ENCODE data around the gene KCNT1. TPM values are rescaled to one million over a fixed set of nuclear protein-coding genes. Genes with fewer than 3 reads are reported as not detected.

Gene KCNT1
- total RNA-seq, 2 donors from 2014 or later: 0.48 TPM; not detected in 1

GRCh38 chr9:135676891-135677290, 25.1 kb upstream of the KCNT1 start:
- Histone ChIP-seq H3K4me3 (no peak overlapping the region), H3K27ac (no peak overlapping the region), H3K4me1 (no peaks in the 10 kb centered on the region), H3K36me3 (no peaks in the 10 kb centered on the region), H3K27me3 (no peaks in the 10 kb centered on the region), H3K9me3 (no peaks in the 10 kb centered on the region)
- no peak for DNase-seq (ENCODE audit: low spot score)
- no peak for TF ChIP-seq CTCF (IDR thresholded peaks at IDR 0.05)

- Histone ChIP-seq H3K4me3 (no peak overlapping the region), H3K9me3 (no peaks in the 10 kb centered on the region), H3K4me1 (no peaks in the 10 kb centered on the region), H3K27ac (no peak overlapping the region), H3K36me3 (no peaks in the 10 kb centered on the region), H3K27me3 (no peaks in the 10 kb centered on the region)
- no peak for TF ChIP-seq CTCF (IDR thresholded peaks at IDR 0.05)
- no peak for DNase-seq (ENCODE audit: low spot score)
These were observed 24.3 kb upstream of the KCNT1 start for GRCh38 chr9:135677641-135678168.

- H3K27me3 ChIP-seq: no peaks in the 10 kb centered on the region
- no peak for TF ChIP-seq CTCF (IDR thresholded peaks at IDR 0.05)
- no peak for DNase-seq (ENCODE audit: low spot score)
- no peak overlapping the region for H3K4me3 ChIP-seq
- no peaks in the 10 kb centered on the region for H3K36me3 ChIP-seq
- no peak overlapping the region for H3K27ac ChIP-seq
- H3K4me1 ChIP-seq: no peaks in the 10 kb centered on the region
- no peaks in the 10 kb centered on the region for H3K9me3 ChIP-seq
These were observed 23.6 kb upstream of the KCNT1 start for GRCh38 chr9:135678236-135679017.

GRCh38 chr9:135680056-135680455, 21.9 kb upstream of the KCNT1 start:
- Histone ChIP-seq H3K27me3 (no peaks in the 10 kb centered on the region), H3K27ac (no peak overlapping the region), H3K36me3 (no peaks in the 10 kb centered on the region), H3K9me3 (no peaks in the 10 kb centered on the region), H3K4me3 (no peak overlapping the region), H3K4me1 (no peaks in the 10 kb centered on the region)
- no peak for TF ChIP-seq CTCF (IDR thresholded peaks at IDR 0.05)
- no peak for DNase-seq (ENCODE audit: low spot score)

GRCh38 chr9:135681161-135681560, 20.8 kb upstream of the KCNT1 start:
- DNase-seq (ENCODE audit: low spot score): no peak
- no peaks in the 10 kb centered on the region for H3K27me3 ChIP-seq
- no peaks in the 10 kb centered on the region for H3K4me1 ChIP-seq
- no peaks in the 10 kb centered on the region for H3K9me3 ChIP-seq
- no peak for TF ChIP-seq CTCF (IDR thresholded peaks at IDR 0.05)
- H3K4me3 ChIP-seq: no peak overlapping the region
- no peak overlapping the region for H3K27ac ChIP-seq
- no peaks in the 10 kb centered on the region for H3K36me3 ChIP-seq
